Astrocyte of the hippocampus (primary cell): ENCODE data around the gene SGTA.
"Not testable (repeated sequence)": the region's sequence is repeated elsewhere in the genome, so short reads cannot be mapped to it uniquely, and the experiment has no call there.

Source experiments
- DNase-seq: peaks from one replicate; pipeline ENCODE4 v3.0.0; 2011; ENCODE audit warnings: low read depth, low spot score

SGTA gene

GRCh38 chr19:2713170-2713569 lies 69.9 kb downstream of the SGTA start:
- not testable (repeated sequence) for DNase-seq

DNA sequence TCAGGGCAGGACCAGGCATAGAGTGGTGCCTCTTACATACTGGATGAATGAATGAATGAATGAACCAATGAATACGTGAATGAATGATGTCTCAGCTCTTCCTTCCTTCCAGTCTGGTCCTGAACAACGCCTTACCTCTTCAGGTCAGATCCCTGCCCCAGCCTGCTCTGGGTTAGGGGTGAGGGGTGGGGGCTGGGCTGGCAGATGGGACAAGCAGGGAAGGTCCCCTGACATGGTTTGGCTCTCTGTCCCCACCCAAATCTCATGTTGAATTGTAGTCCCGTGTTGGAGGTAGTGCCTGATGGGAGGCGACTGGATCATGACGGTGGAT lies 71.2 kb downstream of the SGTA start:
- no peak for DNase-seq

- DNase-seq, result peak; percentile 58
These were observed 71.8 kb downstream of the SGTA start for GRCh38 chr19:2711172-2711874.

DNA sequence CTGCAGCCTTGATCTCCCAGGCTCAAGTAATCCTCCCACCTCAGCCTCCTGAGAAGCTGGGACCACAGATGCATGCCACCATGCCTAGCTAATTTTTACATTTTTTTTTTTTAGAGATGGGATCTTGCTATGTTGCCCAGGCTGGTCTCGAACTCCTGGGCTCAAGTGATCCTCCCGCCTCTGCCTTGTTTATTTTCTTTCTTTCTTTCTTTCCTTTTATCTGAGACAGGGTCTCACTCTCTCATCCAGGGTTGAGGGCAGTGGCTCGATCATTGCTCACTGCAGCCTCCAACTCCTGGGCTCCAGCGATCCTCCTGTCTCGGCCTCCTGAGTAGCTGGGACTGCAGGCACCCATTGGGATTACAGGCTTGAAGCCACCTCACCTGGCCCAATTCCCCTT lies 76.8 kb downstream of the SGTA start:
- no peak for DNase-seq
